Fibroblast of the aortic adventitia (primary cell): ENCODE measurements around the gene CADM4. TPM values are rescaled to one million over a fixed set of nuclear protein-coding genes. Genes with fewer than 3 reads are reported as not detected.
"Not testable (repeated sequence)": the region's sequence is repeated elsewhere in the genome, so short reads cannot be mapped to it uniquely, and the experiment has no call there.

Experiments used
- DNase-seq: peaks from one replicate; pipeline ENCODE4 v3.0.0-alpha.2; 2010; ENCODE audit warnings: low read depth
- H3K4me3 ChIP-seq: 2 replicates; pipeline ENCODE4 v1.5.1; 2011; ENCODE audit warnings: low read depth, mild to moderate bottlenecking, control low read depth, low read length, moderate library complexity
- total RNA-seq: library from RNA; depleted of rRNA; stranded (reverse); fragments of >200 nt; gene quantifications from 2 replicates; pipeline ENCODE4 v1.2.3, GENCODE V29; 2012; ENCODE audit warnings: low replicate concordance
- TF ChIP-seq, protein P1 (sequence below): IDR thresholded peaks from 2 replicates; pipeline ENCODE4 v1.5.1; 2011; ENCODE audit warnings: mild to moderate bottlenecking, low read length, control low read depth, inconsistent platforms; ENCODE audit not compliant: insufficient read depth

CADM4 gene
- total RNA-seq, 1 donor: 0.27 TPM

DNA sequence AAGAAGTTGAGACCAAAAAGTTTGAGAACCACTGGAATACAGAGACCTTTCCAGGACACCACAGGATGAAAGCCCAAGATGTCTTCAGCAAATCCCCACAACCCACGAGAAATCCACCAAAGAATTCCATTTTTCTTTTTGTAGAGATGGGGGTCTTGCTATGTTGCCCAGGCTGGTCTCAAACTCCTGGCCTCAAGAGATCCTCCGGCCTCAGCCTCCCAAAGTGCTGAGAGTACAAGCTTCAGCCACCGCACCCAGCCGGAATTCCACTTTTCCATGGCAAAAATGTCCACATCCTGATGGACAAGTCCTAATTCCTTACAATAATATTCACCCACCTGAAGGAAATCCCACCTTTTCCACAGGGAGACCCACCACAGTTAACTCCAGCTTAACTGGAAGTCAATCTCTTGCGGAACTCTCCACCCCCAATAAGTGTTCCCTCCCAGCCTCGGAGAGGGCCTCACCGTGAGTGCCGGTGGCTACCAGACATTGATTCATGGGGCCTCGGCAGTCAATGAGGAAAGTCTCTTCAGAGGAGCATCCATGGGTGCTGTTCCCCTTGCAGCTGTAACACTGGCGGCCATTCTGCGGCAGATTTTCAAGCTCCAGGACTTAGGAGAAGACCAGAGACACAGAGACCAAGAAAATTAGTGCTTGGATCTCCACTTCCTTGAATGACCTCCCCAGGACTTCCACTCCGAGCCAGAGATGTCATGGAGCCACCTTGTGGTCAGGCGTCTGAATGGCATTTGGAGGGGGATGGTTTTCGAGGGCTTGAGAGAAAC lies 12.3 kb upstream of the CADM4 start:
- TF ChIP-seq, protein P1, sequence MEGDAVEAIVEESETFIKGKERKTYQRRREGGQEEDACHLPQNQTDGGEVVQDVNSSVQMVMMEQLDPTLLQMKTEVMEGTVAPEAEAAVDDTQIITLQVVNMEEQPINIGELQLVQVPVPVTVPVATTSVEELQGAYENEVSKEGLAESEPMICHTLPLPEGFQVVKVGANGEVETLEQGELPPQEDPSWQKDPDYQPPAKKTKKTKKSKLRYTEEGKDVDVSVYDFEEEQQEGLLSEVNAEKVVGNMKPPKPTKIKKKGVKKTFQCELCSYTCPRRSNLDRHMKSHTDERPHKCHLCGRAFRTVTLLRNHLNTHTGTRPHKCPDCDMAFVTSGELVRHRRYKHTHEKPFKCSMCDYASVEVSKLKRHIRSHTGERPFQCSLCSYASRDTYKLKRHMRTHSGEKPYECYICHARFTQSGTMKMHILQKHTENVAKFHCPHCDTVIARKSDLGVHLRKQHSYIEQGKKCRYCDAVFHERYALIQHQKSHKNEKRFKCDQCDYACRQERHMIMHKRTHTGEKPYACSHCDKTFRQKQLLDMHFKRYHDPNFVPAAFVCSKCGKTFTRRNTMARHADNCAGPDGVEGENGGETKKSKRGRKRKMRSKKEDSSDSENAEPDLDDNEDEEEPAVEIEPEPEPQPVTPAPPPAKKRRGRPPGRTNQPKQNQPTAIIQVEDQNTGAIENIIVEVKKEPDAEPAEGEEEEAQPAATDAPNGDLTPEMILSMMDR: peak; percentile 83
- DNase-seq: peak; percentile 68
- no peak overlapping the region for H3K4me3 ChIP-seq

DNA sequence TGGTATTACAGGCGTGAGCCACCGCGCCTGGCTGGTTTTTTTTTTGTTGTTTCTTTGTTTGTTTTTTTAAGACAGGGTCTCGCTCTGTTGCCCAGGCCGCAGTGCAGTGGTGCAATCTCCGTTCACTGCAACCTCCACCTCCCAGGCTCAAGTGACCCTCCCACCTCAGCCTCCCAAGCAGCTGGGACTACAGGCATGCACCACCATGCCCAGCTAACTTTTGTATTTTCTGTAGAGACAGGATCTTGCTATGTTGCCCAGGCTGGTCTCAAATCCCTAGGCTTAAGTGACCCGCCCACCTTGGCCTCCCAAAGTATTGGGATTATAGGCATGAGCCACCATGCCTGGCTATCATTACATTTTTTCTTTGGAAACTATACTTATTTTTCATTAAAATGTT lies 10.6 kb upstream of the CADM4 start:
- not testable (repeated sequence) for H3K4me3 ChIP-seq, DNase-seq

DNA sequence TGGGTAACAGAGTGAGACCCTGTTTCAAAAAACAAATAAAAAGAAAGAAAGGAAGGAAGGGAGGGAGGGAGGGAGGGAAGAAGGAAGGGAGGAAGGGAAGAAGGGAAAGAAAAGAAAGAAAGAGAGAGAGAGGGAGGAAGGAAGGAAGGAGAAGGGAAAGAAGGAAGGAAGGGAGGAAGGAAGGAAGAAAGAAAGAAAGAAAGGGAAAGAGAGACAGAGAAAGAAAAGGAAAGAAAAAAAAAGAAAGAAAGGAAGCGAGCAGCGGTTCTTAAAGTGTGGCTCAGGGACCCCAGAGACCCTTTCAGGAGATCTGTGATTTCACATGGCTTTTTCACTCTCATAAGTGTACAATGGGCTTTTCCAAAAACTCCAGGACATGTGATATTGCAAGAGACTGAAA lies 9.9 kb upstream of the CADM4 start:
- TF ChIP-seq, protein P1: no peak
- no peak overlapping the region for H3K4me3 ChIP-seq
- no peak for DNase-seq

DNA sequence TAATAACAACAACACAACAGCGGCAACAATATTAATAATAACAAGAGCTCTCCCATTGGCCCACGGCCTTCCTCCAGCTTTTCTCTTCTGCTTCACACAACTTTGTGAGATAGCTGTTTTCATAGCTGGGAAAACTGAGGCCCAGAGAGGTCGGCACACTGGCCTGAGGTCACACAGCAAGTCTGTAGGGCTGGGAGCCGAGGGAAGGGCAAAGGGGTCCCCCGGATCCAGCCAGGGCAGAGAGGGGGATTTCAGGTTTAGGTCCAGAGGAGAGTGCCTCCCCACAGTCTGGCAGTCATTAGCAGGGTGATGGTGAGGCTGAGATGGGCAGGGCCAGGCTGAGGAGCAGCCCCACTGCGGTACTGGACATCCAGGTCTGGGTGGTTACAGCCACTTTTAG lies 9.0 kb upstream of the CADM4 start:
- no peak for DNase-seq
- TF ChIP-seq, protein P1: no peak
- H3K4me3 ChIP-seq: no peak overlapping the region

DNA sequence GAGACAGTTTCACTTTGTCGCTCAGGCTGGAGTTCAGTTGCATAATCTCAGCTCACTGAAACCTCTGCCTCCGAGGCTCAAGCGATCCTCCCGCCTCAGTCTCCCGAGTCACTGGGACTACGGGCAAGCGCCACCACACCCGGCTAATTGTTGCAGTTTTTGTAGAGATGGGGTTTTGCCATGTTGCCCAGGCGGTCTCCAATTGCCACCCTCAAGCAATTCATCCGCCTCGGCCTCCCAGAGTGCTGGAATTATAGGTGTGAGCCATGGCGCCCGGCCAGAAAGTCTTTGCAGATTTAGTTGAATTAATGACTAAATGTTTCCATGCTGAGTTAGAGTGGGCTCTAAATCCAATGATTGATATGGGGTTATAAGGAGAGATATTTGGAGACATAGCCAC lies 4.5 kb upstream of the CADM4 start:
- TF ChIP-seq, protein P1: no peak
- DNase-seq: no peak
- no peak overlapping the region for H3K4me3 ChIP-seq

DNA sequence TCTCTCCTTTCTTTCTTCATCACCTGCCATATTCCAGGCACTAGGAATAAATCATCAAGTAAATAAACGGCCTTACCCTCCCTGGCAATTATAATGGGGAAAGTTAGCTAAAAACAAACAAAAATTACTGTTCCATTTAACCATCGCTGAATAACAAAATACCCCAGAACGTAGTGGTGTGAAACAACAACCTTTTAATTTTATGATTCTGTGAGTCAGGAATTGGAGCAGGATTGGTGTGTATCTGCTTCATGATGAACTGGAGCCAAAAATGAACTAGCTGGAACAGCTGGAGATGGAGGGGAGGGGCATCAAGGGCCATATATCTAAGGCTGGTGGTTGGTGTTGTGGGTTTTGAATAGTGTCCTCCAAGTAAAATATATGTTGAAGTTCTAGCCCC lies 3.7 kb upstream of the CADM4 start:
- no peak overlapping the region for H3K4me3 ChIP-seq
- TF ChIP-seq, protein P1: no peak
- peak; percentile 15 for DNase-seq

DNA sequence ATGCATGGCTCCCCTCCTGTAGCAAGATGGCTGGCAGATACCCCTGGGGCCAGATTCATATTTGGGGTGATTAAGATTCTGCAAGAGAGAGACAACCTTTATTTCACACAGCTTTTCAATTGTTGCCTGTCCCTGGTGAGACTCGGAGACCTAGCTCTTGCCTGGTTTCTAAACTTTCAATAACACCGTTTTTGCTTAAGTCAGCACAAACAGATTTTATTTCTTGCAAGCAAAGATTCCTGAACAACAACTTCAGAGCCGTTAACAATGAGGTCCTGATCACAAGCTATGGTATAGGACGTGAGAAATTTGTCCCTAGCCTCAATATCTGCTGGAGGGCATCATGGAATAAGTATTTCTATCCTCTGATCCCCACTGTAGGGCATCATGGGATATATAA lies 2.9 kb upstream of the CADM4 start:
- TF ChIP-seq, protein P1: no peak
- DNase-seq: no peak
- no peak overlapping the region for H3K4me3 ChIP-seq
